Stomach smooth muscle (tissue), 2 donors: ENCODE data around the gene RFTN2.

Source experiments
- H3K27ac ChIP-seq: one replicate; pipeline ENCODE4 v1.7.0; 2013; ENCODE audit warnings: mild to moderate bottlenecking, low read length, inconsistent platforms
- H3K27me3 ChIP-seq, 2 donors: one replicate each; pipeline ENCODE4 v1.7.0; 2013; ENCODE audit warnings: low read length in 2 of 2; ENCODE audit not compliant: insufficient read depth in 2 of 2, control insufficient read depth in 1 of 2
- H3K36me3 ChIP-seq, 2 donors: one replicate each; pipeline ENCODE4 v1.7.0; 2013; ENCODE audit warnings: low read length in 2 of 2; ENCODE audit not compliant: control insufficient read depth in 2 of 2, insufficient read depth in 2 of 2
- H3K4me1 ChIP-seq: one replicate; pipeline ENCODE4 v1.7.0; 2013; ENCODE audit warnings: low read length; ENCODE audit not compliant: control insufficient read depth, insufficient read depth
- H3K4me3 ChIP-seq, 2 donors: one replicate each; pipeline ENCODE4 v1.7.0; 2013; ENCODE audit warnings: low read length in 2 of 2
- H3K9ac ChIP-seq, 2 donors: one replicate each; pipeline ENCODE4 v1.7.0; 2013; ENCODE audit warnings: low read length in 2 of 2, mild to moderate bottlenecking in 1 of 2
- H3K9me3 ChIP-seq, 2 donors: one replicate each; pipeline ENCODE4 v1.7.0; 2013; ENCODE audit warnings: low read length in 2 of 2; ENCODE audit not compliant: control insufficient read depth in 2 of 2
- donor health status: healthy.
- donor health status: Pancreatic carcinoma.

RFTN2 gene

GRCh38 chr2:197674060-197674459 is 1.3 kb downstream of the RFTN2 start:
- Histone ChIP-seq H3K9ac (no peak overlapping the region), H3K36me3 (no peaks in the 10 kb centered on the region), H3K27me3 (no peaks in the 10 kb centered on the region), H3K4me1 (no peaks in the 10 kb centered on the region), H3K4me3 (no peak overlapping the region), H3K9me3 (no peaks in the 10 kb centered on the region), H3K27ac (no peak overlapping the region)

GRCh38 chr2:197673606-197674005 is 1.8 kb downstream of the RFTN2 start:
- H3K27me3 ChIP-seq: no peaks in the 10 kb centered on the region
- H3K4me3 ChIP-seq: peak overlapping the region in 1 of 2 donors; percentile 44
- no peak overlapping the region for H3K9ac ChIP-seq
- H3K27ac ChIP-seq: no peak overlapping the region
- H3K9me3 ChIP-seq: peaks cover 0 to 1% of the 10 kb centered on the region in 2 donors
- H3K36me3 ChIP-seq: no peaks in the 10 kb centered on the region
- H3K4me1 ChIP-seq: no peaks in the 10 kb centered on the region

GRCh38 chr2:197673106-197673505 is 2.3 kb downstream of the RFTN2 start:
- no peaks in the 10 kb centered on the region for H3K36me3 ChIP-seq
- no peak overlapping the region for H3K27ac ChIP-seq
- H3K27me3 ChIP-seq: no peaks in the 10 kb centered on the region
- H3K4me3 ChIP-seq: peak overlapping the region in 1 of 2 donors; percentile 44
- H3K9ac ChIP-seq: no peak overlapping the region
- H3K4me1 ChIP-seq: no peaks in the 10 kb centered on the region
- peaks cover 0 to 6% of the 10 kb centered on the region in 2 donors for H3K9me3 ChIP-seq

GRCh38 chr2:197672371-197672893 is 3.0 kb downstream of the RFTN2 start:
- Histone ChIP-seq H3K27ac (no peak overlapping the region), H3K9me3 (peaks cover 0 to 9% of the 10 kb centered on the region in 2 donors), H3K36me3 (no peaks in the 10 kb centered on the region), H3K4me3 (no peak overlapping the region), H3K4me1 (no peaks in the 10 kb centered on the region), H3K9ac (no peak overlapping the region), H3K27me3 (no peaks in the 10 kb centered on the region)

- Histone ChIP-seq H3K9ac (no peak overlapping the region), H3K4me3 (no peak overlapping the region), H3K9me3 (peaks cover 0 to 9% of the 10 kb centered on the region in 2 donors), H3K4me1 (no peaks in the 10 kb centered on the region), H3K36me3 (no peaks in the 10 kb centered on the region), H3K27me3 (no peaks in the 10 kb centered on the region), H3K27ac (no peak overlapping the region)
Measured at GRCh38 chr2:197669077-197669476, 6.3 kb downstream of the RFTN2 start.

- Histone ChIP-seq H3K36me3 (no peaks in the 10 kb centered on the region), H3K4me1 (no peaks in the 10 kb centered on the region), H3K27ac (no peak overlapping the region), H3K27me3 (no peaks in the 10 kb centered on the region), H3K9ac (no peak overlapping the region), H3K4me3 (peak overlapping the region in 1 of 2 donors; percentile 7), H3K9me3 (peaks cover 0 to 9% of the 10 kb centered on the region in 2 donors)
Measured at GRCh38 chr2:197668296-197668695, 7.1 kb downstream of the RFTN2 start.

GRCh38 chr2:197666277-197666676 is 9.1 kb downstream of the RFTN2 start:
- Histone ChIP-seq H3K4me1 (no peaks in the 10 kb centered on the region), H3K27ac (no peak overlapping the region), H3K4me3 (no peak overlapping the region), H3K9me3 (peaks cover 0 to 9% of the 10 kb centered on the region in 2 donors), H3K27me3 (no peaks in the 10 kb centered on the region), H3K9ac (no peak overlapping the region), H3K36me3 (no peaks in the 10 kb centered on the region)

- H3K27me3 ChIP-seq: no peaks in the 10 kb centered on the region
- H3K36me3 ChIP-seq: no peaks in the 10 kb centered on the region
- no peak overlapping the region for H3K9ac ChIP-seq
- no peaks in the 10 kb centered on the region for H3K4me1 ChIP-seq
- H3K27ac ChIP-seq: no peak overlapping the region
- H3K4me3 ChIP-seq: no peak overlapping the region
- no peaks in the 10 kb centered on the region for H3K9me3 ChIP-seq
Measured at GRCh38 chr2:197661626-197662025, 13.8 kb downstream of the RFTN2 start.

- no peaks in the 10 kb centered on the region for H3K27me3 ChIP-seq
- H3K36me3 ChIP-seq: no peaks in the 10 kb centered on the region
- no peaks in the 10 kb centered on the region for H3K4me1 ChIP-seq
- H3K27ac ChIP-seq: no peak overlapping the region
- H3K9ac ChIP-seq: no peak overlapping the region
- no peaks in the 10 kb centered on the region for H3K9me3 ChIP-seq
- no peak overlapping the region for H3K4me3 ChIP-seq
Measured at GRCh38 chr2:197657562-197657961, 17.8 kb downstream of the RFTN2 start.

- Histone ChIP-seq H3K4me1 (no peaks in the 10 kb centered on the region), H3K4me3 (no peak overlapping the region), H3K9me3 (no peaks in the 10 kb centered on the region), H3K9ac (no peak overlapping the region), H3K27me3 (no peaks in the 10 kb centered on the region), H3K27ac (no peak overlapping the region), H3K36me3 (no peaks in the 10 kb centered on the region)
Measured at GRCh38 chr2:197647961-197648690, 27.3 kb downstream of the RFTN2 start.

GRCh38 chr2:197641666-197642065 is 33.7 kb downstream of the RFTN2 start:
- H3K27ac ChIP-seq: no peak overlapping the region
- no peaks in the 10 kb centered on the region for H3K27me3 ChIP-seq
- no peak overlapping the region for H3K4me3 ChIP-seq
- no peak overlapping the region for H3K9ac ChIP-seq
- H3K9me3 ChIP-seq: no peaks in the 10 kb centered on the region
- no peaks in the 10 kb centered on the region for H3K36me3 ChIP-seq
- H3K4me1 ChIP-seq: no peaks in the 10 kb centered on the region
